HG02678 (cell line): ENCODE measurements around the gene NME4.
"Not testable (repeated sequence)": the region's sequence is repeated elsewhere in the genome, so short reads cannot be mapped to it uniquely, and the experiment has no call there.

Experiments used
- ATAC-seq: cut with Tn5 transposase; IDR thresholded peaks from one replicate; pipeline ENCODE4 v1.9.1; 2021; ENCODE audit warnings: mild to moderate bottlenecking, moderate library complexity; ENCODE audit not compliant: unreplicated experiment

NME4 gene

GRCh38 chr16:397135-397661, at the start of gene NME4:
Gene NME4 (plus strand): TSS chr16:397199. CDS start chr16:397223, 24 bp downstream.
- no peak for ATAC-seq

DNA sequence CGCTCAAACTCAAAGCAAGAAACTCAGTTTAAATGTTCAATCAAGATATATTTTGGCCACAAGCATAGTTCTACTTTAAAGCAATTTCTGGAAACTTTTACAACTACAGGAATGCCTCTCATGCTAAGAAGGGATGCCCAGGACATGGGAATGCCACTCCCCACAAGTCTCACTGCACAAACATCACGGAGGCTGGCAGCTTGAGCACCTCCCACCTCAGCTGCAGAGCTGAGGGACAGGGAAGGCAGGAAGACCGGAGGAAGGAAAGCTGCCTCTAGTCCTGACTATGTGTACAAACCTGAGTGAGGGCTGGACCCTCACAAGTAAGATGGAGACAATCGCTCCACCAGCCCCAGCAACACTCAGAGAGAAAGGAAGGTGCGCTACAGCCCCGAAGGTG, 49.8 kb upstream of the NME4 start:
- no peak for ATAC-seq

DNA sequence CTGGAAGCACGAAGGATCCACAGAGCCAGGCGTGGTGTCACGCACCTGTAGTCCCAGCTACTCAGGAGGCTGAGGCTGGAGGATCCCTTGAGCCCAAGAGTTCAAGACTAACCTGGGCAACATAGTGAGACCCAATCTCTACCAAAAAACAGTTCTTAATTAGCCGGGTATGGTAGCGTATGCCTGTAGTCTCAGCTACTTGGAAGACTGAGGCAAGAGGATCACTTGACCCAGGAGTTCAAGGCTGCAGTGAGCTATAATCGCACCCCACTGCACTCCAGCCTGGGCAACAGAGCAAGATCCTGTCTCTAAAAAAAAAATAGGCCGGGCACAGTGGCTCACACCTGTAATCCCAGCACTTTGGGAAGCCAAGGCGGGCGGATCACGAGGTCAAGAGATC, 48.5 kb upstream of the NME4 start:
- ATAC-seq, result not testable (repeated sequence)

GRCh38 chr16:349211-349610, 47.8 kb upstream of the NME4 start:
- no peak for ATAC-seq

DNA sequence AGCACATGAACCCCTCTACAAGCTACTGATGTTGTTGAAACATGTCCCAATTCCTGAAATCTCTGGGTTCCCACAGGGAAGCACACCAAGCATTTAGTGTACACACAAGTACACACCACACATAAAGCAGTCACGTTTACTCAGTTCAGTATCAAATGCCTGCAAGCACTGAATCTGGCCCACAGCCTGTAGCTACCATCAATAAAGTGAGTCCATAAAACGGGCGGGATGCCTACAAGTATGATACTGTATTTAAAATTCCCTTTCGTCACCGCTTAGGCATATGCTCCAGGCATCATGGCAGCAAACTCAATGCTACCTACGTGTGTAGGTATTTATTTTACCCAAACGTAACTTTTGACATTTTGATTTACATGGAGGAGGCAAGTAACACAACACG, 46.8 kb upstream of the NME4 start:
- no peak for ATAC-seq

DNA sequence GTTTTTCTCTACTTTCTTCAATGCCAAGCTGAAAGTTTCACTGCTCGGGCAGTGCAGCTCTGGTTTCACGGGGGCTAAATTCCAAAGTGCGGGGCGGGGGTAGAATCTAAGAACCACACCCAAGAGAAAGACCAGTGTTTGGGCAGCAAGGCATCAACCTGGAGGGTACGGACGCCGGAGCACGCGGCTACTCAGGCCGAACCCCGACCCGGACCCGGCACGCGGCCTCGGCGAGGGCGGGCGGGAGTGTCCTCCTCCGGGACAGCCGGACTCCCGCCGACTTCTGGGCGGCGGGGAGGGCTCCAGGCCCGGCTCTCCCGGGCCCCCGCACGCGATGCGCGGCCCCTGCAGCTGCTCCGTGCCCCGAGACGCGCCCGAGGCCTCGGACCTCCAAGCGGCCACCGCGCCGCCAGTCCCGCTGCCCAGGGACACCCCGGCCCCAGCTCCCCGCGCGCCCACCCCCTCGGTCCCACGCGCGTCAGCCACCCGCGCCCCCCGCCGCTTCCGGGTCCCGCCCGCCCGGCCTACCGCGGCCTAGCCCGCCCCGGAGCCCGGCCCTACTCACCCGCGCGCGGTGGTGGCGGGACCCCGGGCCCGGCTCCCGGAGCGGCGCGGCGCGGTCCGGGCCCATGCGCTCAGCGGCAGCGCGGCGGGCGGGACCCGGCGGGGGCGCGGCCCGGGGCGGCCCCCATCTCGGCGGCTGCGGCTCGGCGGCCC, 45.0 kb upstream of the NME4 start:
- peak; percentile 17 for ATAC-seq

DNA sequence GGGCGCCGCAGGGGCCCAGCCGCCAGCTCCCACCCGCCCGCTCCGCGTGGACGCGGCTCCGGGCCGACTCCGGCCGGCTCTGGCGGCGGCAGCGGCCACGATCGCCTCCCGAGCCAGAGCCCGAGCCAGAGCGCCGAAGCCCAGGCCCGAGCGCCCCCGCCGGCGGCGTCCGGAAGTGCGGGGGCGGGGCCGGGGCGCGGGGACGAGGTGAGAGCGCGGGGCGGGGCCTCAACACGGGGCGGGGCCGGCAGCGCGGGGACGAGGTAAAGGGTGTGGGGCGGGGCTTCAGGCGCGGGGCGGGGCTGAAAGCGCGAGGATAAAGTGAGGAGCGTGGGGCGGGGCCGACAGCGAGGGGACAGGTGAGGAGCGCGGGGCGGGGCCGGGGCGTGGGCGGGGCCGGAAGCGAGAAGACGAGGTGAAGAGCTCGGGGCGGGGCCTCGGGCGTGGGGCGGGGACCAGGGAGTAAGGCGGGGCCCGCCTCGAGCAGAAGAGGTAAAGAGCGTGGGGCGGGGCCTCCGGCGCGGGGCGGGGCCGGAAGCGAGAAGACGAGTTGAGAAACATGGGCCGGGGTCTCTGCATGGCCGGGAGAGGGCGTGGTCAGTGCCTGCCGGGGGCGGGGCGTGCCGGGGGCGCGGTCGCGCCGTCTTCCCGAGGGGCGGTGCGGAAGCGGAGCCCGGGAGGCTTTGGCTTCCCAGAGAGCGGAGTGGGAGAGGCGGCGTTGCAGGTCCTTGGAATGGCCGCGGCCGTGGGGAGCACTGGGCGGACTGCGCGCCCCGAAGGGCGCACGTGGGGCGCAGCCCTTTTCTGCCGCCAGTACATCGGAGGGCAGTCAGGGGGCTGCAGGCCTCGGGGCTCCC, 44.2 kb upstream of the NME4 start, which contains the start of gene AXIN1:
AXIN1 (minus strand) TSS at position 177 of the 857 bp plus-strand sequence. CDS start 5,698 bp downstream, outside the sequence.
- peak; percentile 67 for ATAC-seq

DNA sequence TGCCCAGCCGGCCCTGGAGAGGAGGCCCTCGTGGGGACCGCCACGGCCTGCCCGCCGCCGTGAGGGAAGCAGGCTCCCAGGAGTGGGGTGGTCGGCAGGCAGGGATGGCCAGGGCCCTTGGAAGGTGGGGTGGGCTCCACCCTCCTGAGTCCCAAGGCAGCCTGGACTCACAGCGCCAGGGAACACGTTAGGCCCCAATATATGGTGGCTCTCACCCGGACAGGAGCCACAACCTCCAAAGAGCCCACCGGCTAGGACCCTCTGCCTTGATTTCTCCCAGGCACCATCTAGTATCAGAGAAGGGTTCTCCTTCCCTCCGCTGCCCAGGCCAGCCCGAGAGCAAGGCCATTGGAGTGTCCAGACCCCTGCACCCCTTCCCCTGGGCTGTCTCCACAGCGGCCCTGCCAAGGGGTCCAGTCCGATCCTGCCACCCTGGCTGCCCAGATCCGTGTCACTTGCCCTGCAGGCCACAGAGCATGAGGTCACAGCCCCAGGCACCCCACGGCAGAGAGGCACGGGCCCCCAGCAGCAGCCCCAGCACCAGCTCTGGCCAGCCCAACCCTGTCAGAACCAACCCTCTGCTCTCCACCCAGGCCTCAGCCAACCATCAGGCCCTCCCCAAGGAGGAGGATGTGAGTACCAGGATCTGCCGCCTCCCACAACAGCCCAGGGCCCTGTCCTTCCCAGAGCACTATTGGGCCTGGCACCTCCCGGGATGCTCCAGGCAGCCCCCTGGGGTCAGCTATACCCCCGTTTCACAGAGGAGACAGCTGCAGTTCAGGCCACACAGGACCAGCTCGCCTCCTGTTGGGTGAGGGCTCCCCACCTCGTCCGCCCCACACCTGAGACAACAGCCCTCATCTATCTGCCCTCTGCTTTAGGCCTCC, 43.4 kb upstream of the NME4 start:
- no peak for ATAC-seq

- no peak for ATAC-seq
These were observed 42.6 kb upstream of the NME4 start for GRCh38 chr16:354291-354881.

DNA sequence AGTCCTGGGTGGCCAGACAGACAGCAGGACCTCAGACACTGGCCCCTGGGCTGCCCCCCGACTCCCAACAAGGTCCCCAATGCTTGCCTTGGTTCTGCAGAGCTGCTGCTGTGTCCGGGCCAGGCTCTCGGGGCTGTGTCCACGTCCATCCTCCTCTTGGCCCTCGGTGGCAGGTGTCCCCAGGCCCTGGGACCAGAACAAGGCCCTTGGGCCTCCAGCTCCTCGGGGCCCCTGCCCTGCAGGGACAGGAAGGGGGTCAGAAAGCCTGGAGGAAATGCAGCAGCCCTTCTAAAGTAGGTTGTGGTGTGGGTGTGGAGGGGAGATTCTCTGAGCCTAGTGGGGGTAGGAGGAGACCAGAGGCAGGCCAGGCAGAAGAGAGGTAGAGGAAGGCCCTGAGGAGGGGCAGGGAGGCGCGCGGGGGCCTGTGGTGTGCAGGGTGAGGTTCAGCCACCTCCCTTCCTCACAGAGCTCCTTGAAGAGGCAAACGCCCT, 42.0 kb upstream of the NME4 start:
- ATAC-seq, result no peak

DNA sequence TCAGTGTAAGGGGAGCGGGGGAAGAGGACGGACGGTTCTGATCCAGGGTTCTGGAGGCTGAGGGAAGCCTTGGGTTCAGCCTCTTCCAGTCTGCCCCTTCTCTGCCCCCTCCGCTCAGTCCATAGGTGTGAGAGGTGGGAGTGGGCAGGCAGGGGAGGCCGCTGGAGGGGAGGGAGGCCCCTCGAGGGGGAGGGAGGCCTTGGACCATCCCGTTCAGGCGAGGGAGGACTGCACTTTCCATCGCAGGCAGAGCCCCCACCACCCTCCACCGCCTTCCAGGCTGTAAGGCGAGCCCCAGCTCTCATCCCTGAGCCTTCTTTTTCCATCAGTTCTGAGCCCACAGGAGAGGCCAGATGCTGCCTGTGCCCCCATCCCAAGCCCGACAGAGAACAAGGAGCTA, 40.3 kb upstream of the NME4 start:
- no peak for ATAC-seq

DNA sequence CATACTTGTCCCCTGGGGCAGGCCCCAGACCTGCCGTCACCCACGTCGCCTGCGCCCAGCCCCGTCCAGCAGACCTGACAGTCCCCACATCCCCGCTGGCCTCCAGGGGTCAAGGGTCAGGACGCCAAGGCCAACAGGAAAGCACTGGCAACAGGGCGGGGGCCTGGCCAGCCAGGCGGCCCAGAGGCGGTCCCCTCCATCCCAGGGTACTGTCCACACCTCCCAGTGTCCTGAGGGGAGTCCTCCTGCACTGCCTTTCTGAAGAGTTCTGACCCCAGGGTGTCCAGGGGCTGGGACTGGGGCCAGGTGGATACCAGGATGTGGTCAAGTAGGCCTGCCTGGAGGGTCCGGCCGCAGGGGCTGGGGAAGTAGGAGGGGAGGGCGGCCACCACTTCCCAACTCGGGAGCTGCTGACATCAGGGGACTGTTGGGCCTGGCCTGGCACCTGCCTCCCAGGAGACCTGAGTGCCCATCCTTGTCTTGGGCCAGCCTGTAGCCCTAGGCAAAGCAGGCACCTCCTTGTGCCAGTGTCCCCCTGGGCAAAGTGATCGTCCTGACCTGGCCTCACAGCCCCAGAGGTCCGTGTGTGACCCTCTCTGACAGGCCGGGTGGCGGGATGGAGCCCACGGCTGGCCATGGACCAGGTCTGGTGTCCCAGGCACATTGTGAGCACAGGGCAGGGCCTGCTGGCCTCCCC, 37.8 kb upstream of the NME4 start:
- no peak for ATAC-seq

DNA sequence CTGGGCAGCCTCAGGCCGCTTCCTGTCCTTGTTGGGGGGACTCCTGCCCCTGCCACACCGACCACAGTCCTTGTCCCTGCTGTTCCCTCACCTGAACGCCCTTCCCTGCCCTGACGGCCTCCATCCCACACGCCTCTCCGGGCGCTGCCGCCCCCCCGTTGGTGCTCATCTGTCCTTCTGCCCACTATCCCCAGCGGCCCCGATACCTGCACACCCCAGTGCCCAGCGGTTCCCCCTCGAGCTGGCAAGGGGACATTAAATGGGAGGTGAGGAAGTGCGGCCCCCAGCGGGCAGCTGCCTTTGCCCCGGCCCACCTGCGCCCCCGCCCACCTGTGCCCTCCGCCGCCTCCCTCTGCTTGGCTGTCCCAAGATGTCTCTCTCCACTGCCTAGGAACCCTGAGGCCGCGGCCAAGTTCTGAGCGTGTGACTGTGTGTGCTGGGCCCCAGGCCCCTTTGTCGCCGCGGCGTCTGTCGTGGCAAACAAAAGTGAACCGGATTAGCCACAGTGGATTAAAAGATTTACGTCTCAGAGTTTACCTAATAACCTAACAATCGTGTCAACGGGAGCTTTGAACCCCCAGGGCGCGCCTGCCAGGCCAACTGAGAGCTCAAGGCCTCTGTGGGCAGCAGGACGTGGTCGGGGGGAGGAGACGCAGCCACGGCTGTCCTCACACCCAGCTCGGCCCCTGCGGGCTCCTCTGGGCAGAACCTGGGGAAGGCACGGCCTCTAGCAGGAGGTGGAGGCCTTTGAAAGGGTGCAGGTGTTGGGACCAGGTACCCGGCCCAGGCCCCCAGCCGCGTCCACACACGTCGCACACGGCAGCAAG, 36.9 kb upstream of the NME4 start:
- no peak for ATAC-seq

DNA sequence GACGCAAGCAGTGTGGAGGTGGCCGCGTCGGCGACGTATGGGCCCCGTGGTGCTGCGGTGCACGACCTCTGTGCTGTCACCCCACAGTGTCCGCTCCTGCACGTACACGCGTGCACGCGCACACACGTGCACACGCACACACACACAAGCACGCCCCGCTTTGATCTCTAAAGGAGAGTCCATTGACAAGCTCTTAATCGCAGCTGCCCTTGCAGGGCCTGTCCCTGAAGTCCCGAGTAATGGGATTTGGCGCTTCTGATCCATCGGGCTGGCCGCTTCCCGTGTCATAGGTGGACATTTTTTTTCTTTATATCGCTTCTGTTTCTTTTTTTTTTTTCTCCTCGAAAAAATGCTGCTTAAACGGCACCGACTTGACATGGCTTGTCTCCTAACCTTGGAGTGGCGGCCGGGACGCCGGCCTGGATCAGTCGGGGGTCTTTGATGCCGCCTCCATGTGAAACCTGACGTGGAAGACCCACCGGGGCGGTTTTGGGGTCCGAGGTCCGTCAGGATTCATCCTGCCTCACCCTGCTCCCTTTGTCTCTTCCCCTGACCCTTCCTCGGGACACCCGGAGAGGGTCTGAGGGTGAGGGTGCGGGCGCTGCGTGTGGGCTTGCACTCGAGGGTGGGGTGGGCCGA, 36.2 kb upstream of the NME4 start:
- ATAC-seq, result no peak

GRCh38 chr16:361341-361871, 35.6 kb upstream of the NME4 start:
- ATAC-seq, result no peak

DNA sequence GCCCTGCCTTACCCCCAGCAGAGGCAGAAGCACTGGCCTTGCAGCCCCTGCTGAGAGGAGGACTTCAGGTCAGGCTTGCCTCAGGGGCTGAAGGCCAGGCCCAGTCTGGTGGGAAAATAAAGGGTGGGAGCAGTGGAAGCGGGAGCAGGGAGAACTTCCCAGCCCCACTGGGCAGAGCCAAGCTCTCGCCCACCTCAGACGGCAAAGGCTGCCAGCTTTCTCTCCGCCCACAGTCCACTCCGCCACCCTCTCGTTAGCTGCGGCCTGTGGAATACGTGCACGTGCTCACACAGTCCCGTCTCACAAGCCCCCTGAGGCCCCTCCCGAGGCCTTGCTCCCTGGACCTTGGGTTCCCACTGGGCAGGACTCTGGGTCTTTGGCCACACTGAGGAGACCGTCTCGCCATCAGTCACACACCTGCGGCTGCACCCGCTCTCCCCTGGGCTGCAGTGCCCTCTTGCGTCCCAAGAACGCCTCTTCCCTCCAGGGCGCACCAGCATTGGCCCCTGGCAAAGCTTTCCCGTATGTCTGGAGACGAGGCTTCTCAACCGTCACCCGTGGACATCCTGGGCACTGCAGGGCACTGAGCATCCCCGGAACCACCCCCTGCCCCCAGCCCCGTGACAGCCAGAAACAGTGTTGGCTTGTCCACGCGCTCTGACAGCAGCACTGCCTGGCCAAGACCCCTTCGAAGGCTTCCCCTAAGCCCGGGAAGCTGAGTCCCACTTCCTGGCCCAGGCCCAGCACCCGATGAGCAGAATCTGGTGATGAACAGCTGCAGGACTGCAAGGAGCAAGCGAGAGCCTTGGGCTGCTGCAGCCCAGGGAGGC, 34.9 kb upstream of the NME4 start:
- peak; percentile 66 for ATAC-seq

DNA sequence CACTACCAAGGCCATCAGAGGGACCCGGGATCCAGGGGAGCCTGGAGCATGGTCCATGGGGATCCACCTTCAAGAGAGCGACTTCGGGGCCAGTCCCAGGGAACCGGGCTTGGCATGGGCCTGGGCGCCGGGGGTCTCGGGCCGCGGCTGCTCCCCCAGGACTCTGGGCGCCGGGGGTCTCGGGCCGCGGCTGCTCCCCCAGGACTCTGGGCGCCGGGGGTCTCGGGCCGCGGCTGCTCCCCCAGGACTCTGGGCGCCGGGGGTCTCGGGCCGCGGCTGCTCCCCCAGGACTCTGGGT, 34.3 kb upstream of the NME4 start:
- not testable (repeated sequence) for ATAC-seq
